Muscle of leg (tissue), 11 donors: ENCODE data around the gene SLC39A9. TPM values are rescaled to one million over a fixed set of nuclear protein-coding genes. Genes with fewer than 3 reads are reported as not detected.

Experiments used
- DNase-seq: peaks from one replicate; pipeline ENCODE4 v3.0.0; 2013
- H3K27ac ChIP-seq: one replicate; pipeline ENCODE4 v1.5.1; 2013; ENCODE audit warnings: mild to moderate bottlenecking, low read length, control low read depth
- H3K27me3 ChIP-seq: one replicate; pipeline ENCODE4 v1.6.1; 2013; ENCODE audit warnings: low read length; ENCODE audit not compliant: control insufficient read depth, insufficient read depth
- H3K36me3 ChIP-seq: one replicate; pipeline ENCODE4 v1.6.1; 2013; ENCODE audit warnings: low read length; ENCODE audit not compliant: control insufficient read depth, insufficient read depth
- H3K4me1 ChIP-seq: one replicate; pipeline ENCODE4 v1.6.1; 2013; ENCODE audit warnings: low read length; ENCODE audit not compliant: control insufficient read depth, insufficient read depth
- H3K4me3 ChIP-seq: one replicate; pipeline ENCODE4 v1.5.1; 2013; ENCODE audit warnings: low read length, control low read depth
- H3K9me3 ChIP-seq: replicated peaks from 2 replicates; pipeline ENCODE4 v1.6.1; 2013; ENCODE audit warnings: low read depth, low read length; ENCODE audit not compliant: control insufficient read depth
- WGBS: methylation state at CpG from one replicate; pipeline ENCODE4 v1.1.5; 2013; ENCODE audit warnings: missing lambda C conversion rate; ENCODE audit not compliant: insufficient coverage; 5-methylcytosine and 5-hydroxymethylcytosine counted together
- polyA plus RNA-seq, 8 donors: library from polyadenylated mRNA; unstranded; fragments of 120-200 nt; gene quantifications; one replicate each; pipeline versions ENCODE4 v1.2.1 to v1.2.3, GENCODE V29; 2013; ENCODE audit warnings: inconsistent platforms in 1 of 8, low replicate concordance in 1 of 8; ENCODE audit not compliant: insufficient read length in 8 of 8, insufficient read depth in 1 of 8
- total RNA-seq: library from RNA; stranded (reverse); fragments of 120-200 nt; gene quantifications from one replicate; pipeline ENCODE4 v1.2.4, GENCODE V29; 2013

The SLC39A9 gene
- total and polyA plus RNA-seq, 9 donors, result 26.9 to 48.0 (median 31.7) TPM

DNA sequence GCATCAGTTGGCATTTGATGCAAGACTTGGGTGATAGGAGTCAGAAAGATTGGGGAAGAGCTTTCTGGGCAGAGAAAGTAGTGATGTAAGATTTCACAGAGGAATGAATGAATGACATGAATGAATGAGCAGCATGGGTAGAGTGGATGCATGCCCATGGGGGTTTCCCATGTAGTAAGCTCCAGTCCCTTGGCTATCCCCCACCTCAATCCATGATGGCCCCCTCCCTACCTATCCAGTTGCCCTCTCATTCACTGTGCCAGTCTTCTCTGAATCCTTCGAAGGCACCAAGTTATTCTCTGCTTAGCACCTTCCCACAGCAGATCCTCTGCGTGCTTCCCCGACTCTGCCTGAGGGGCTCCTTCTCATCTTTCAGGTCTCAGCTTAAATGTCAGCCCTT lies 32.4 kb upstream of the SLC39A9 start:
- Histone ChIP-seq H3K27me3 (no peaks in the 10 kb centered on the region), H3K36me3 (no peaks in the 10 kb centered on the region), H3K27ac (no peak overlapping the region), H3K4me3 (no peak overlapping the region), H3K4me1 (no peaks in the 10 kb centered on the region), H3K9me3 (no peaks in the 10 kb centered on the region)
- 25% methylated on average over 3 of the region's 3 CpGs for WGBS
- no peak for DNase-seq

DNA sequence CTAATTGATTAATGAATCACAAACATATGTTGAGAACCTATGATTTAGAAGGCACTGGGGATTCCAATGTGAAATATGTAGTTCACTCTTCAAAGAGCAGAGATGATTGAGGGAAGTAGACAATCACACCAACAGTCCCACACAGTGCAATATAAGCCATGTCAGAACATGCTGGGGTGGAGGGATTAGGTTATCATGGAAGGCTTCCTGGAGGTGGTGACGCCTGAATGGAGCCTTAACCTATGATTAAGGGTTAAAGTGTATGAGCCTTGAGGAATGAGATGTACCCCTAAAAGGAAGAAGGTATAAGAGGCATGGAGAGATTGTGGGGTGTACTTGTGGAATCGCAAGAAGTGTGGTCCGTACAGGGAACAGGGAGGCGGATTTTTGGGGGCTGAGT lies 31.7 kb upstream of the SLC39A9 start:
- WGBS, result 100% methylated on average over 4 of the region's 4 CpGs
- Histone ChIP-seq H3K27ac (no peak overlapping the region), H3K4me3 (no peak overlapping the region), H3K27me3 (no peaks in the 10 kb centered on the region), H3K9me3 (no peaks in the 10 kb centered on the region), H3K4me1 (no peaks in the 10 kb centered on the region), H3K36me3 (no peaks in the 10 kb centered on the region)
- DNase-seq, result no peak

DNA sequence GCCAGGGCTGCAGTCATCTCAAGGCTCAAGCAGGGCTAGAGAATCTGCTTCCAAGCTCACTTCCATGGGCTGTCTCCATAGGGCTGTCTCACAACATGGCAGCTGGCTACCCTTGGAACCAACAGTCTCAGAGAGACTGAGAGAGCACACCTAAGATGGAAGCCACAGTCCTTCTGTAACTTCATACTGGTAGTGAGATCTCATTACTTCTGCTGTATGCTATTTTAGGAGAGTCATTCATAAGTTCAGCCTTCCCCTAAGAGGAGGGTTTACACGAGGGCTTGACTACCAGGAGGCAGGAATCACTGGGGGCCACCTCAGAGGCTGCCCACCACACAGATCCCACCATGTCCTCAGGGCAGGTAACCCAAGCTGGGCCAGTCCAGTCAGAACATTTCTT lies 30.1 kb upstream of the SLC39A9 start:
- no peak overlapping the region for H3K27ac ChIP-seq
- peaks cover 3% of the 10 kb centered on the region for H3K36me3 ChIP-seq
- no peak for DNase-seq
- no peak overlapping the region for H3K4me3 ChIP-seq
- H3K27me3 ChIP-seq, result no peaks in the 10 kb centered on the region
- H3K9me3 ChIP-seq, result no peaks in the 10 kb centered on the region
- no peaks in the 10 kb centered on the region for H3K4me1 ChIP-seq
- whole genome bisulfite sequencing, result 80% methylated on average over 1 of the region's 1 CpG

DNA sequence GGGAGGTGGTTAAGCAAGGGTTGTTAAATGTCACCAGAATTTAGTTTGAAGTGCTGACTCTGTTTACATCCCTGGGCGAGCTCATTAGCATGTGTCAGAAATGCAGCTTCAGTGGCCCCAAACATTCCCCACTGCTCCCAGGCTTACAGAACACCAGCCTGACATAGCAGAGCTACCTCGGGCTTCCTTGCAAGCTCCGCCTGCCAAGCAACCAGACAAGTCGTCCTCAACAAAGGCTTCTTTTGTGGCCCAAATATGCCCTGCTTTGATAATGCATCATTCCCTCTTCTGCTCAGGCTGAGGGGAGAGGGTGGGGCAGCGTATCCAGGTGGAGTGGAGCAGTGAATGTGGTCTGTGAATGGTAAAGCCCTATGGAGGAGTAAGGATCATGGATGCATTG lies 28.4 kb upstream of the SLC39A9 start:
- Histone ChIP-seq H3K4me3 (no peak overlapping the region), H3K27ac (no peak overlapping the region), H3K4me1 (no peaks in the 10 kb centered on the region), H3K36me3 (peaks cover 3% of the 10 kb centered on the region), H3K27me3 (no peaks in the 10 kb centered on the region), H3K9me3 (no peaks in the 10 kb centered on the region)
- no peak for DNase-seq
- 38% methylated on average over 2 of the region's 5 CpGs for WGBS

DNA sequence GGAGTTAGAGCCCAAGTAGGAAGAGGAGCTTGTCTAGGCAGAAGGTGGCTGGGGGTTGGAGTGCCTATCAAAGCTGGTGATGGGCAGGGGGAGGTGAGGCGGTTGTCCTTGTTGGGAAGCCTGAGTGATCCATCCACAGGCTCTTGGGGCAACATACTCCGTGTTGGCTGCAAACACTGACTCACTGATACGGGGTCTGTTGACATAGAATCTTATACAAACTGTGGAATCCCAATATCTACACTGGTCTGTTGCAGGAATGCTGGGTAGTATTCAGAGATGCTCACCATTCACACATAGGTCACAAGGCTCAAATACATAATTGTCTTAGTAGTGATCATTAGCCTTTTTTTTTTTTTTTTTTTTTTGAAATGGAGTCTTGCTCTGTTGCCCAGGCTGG lies 26.3 kb upstream of the SLC39A9 start:
- 83% methylated on average over 1 of the region's 3 CpGs for WGBS
- H3K4me3 ChIP-seq, result no peak overlapping the region

DNA sequence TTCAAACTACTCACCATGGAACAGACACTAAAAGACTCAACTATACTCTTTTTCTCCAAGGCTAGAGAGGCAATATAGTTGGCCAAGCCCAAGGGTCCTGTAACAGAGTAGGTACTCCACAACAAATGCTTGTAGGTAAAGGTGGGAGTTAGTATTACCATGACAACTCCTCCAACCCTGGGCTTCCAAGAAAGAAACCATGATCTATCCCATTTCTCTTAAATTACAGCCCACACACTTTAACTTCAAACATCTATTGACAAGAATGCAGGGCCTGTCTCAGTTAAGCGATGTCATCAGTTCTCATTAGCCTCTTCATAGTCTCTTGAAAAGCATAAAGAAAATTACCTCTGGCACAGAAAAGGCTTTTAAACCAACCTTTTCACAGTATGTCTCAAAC lies 25.4 kb upstream of the SLC39A9 start:
- Histone ChIP-seq H3K36me3 (peaks cover 20% of the 10 kb centered on the region), H3K4me3 (no peak overlapping the region), H3K27me3 (no peaks in the 10 kb centered on the region), H3K9me3 (peaks cover 2% of the 10 kb centered on the region), H3K27ac (no peak overlapping the region), H3K4me1 (no peaks in the 10 kb centered on the region)
- DNase-seq, result no peak
- 100% methylated on average over 1 of the region's 1 CpG for WGBS

More for the DNA sequence above, 26.3 kb upstream of the SLC39A9 start:
- Histone ChIP-seq H3K27ac (no peak overlapping the region), H3K27me3 (no peaks in the 10 kb centered on the region), H3K9me3 (peaks cover 2% of the 10 kb centered on the region), H3K36me3 (peaks cover 20% of the 10 kb centered on the region), H3K4me1 (no peaks in the 10 kb centered on the region)
- DNase-seq, result no peak

DNA sequence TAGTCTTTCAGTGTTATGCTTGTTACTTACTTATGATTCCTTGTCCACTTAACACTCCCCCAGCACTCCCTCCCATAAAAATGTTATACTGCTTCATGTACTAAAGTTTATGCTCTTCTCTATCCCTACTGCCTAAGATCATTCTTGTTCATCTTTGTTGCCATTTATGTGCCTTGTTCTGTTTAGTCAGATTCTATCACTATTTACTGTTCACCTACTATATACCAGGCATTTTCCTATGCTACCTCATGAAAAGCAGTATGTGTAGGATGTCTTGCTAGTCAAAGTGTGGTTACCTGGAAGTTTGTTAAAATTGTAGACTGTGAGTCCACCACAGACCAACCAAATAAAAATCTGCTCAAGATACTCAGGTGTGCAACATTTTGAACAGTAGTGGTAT lies 24.3 kb upstream of the SLC39A9 start:
- Histone ChIP-seq H3K4me3 (no peak overlapping the region), H3K27me3 (no peaks in the 10 kb centered on the region), H3K4me1 (no peaks in the 10 kb centered on the region), H3K36me3 (peaks cover 20% of the 10 kb centered on the region), H3K9me3 (peaks cover 2% of the 10 kb centered on the region), H3K27ac (no peak overlapping the region)
- no peak for DNase-seq

DNA sequence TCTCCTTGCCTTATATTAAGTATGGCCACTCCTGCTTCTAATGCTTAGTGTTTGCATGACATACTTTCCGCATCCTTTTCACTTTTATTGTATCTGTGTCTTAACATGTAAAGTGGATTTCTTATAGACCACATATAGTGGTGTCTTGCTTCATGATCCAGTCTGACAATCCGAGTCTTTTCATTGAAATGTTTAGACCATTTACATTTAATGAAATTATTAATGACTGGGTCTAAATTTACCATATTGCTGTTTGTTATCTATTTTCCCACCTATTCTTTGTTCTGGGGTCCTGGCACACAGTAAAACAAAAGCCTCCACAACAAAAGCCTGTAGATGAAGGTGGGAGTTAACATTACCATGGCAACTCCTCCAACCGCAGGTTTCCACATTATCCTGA lies 23.3 kb upstream of the SLC39A9 start:
- WGBS, result no CpG with 5 or more reads among the region's 3 CpGs
- Histone ChIP-seq H3K4me3 (no peak overlapping the region), H3K36me3 (peaks cover 22% of the 10 kb centered on the region), H3K9me3 (peaks cover 2% of the 10 kb centered on the region), H3K27ac (no peak overlapping the region), H3K4me1 (no peaks in the 10 kb centered on the region), H3K27me3 (no peaks in the 10 kb centered on the region)
- no peak for DNase-seq

DNA sequence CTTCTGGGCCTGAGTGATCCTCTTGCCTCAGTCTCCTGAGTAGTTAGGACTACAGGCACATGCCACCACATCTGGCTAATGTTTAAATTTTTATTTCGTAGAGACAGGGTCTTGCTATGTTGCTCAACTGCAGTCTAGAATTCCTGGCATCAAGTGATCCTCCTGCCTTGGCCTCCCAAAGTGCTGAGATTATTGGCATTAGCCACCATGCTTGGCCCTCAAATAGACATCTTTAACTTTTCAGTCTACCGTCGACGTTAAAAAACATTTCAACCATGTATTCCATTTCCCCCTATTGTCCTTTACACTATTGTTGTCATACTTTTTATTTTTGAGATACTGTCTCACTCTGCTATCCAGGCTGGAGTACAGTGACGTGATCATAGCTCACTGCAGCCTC lies 22.8 kb upstream of the SLC39A9 start:
- H3K4me1 ChIP-seq, result no peaks in the 10 kb centered on the region
- H3K4me3 ChIP-seq, result no peak overlapping the region
- H3K27ac ChIP-seq, result no peak overlapping the region
- DNase-seq, result no peak
- 100% methylated on average over 1 of the region's 5 CpGs for WGBS
- peaks cover 24% of the 10 kb centered on the region for H3K36me3 ChIP-seq
- peaks cover 2% of the 10 kb centered on the region for H3K9me3 ChIP-seq
- no peaks in the 10 kb centered on the region for H3K27me3 ChIP-seq

DNA sequence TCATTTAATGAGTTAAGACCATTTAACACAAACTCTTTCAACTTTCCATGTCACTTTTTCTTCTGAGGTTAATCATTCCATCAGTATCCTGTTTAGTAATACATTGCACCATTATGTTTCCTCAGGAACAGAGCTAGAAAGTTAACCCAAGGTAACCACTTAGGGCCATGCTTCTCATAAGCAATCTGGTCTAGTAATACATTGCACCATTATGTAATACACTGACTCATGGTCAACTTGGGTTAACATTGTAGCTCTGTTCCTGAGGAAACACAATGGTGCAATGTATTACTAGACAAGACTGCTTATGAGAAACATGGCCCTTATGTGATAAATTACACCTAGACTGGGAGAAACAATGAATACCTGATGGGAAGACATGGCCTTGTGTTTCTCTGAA lies 22.1 kb upstream of the SLC39A9 start:
- no peak overlapping the region for H3K27ac ChIP-seq
- H3K4me3 ChIP-seq, result no peak overlapping the region
- H3K36me3 ChIP-seq, result peaks cover 25% of the 10 kb centered on the region
- H3K9me3 ChIP-seq, result peaks cover 2% of the 10 kb centered on the region
- no peak for DNase-seq
- H3K27me3 ChIP-seq, result no peaks in the 10 kb centered on the region
- H3K4me1 ChIP-seq, result no peaks in the 10 kb centered on the region

DNA sequence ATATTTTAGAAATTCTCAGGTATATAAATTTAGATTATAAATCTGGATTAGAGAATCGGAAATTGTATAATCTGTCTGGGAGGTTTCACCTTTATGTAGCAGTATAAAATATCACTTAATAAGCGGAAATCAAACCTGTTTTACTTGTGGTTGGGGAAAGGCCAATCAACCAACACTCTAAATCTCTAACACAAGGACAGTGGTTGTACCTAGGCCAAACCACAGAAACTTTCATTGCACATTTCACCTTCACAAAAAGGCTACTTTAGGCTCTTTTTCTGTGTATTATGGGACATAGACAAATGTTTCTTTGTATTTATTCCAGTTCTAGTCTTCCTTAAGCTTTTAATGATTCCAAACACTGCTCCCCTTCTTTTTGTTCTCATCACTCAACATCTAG lies 20.2 kb upstream of the SLC39A9 start:
- peaks cover 2% of the 10 kb centered on the region for H3K9me3 ChIP-seq
- peaks cover 23% of the 10 kb centered on the region for H3K36me3 ChIP-seq
- DNase-seq, result no peak
- no peaks in the 10 kb centered on the region for H3K27me3 ChIP-seq
- H3K27ac ChIP-seq, result no peak overlapping the region
- no peaks in the 10 kb centered on the region for H3K4me1 ChIP-seq
- WGBS, result no CpG with 5 or more reads among the region's 2 CpGs
- no peak overlapping the region for H3K4me3 ChIP-seq
